ENCODE measurements around the gene IL1RN.

Gene IL1RN

DNA sequence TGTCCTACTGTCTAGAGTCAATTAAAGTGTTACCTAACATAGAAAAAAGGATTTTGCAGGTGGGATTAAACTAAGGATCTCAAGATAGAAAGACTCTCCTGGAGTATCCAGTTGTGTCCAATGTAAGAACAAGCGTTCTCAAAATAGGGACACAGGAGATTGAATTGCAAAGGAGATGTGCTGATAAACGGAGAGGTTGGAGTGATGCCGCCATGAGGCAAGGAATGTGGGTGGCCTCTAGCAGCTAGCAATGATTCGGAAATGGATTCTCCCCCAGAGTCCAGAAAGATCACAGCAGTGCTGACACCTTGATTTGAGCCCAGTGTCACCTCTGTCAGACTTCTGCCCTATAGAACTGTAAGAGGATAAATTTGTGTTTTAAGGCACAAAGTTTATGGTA, 24.1 kb upstream of the IL1RN start:
- no peak for DNase-seq (ENCODE audit: low read depth)

DNA sequence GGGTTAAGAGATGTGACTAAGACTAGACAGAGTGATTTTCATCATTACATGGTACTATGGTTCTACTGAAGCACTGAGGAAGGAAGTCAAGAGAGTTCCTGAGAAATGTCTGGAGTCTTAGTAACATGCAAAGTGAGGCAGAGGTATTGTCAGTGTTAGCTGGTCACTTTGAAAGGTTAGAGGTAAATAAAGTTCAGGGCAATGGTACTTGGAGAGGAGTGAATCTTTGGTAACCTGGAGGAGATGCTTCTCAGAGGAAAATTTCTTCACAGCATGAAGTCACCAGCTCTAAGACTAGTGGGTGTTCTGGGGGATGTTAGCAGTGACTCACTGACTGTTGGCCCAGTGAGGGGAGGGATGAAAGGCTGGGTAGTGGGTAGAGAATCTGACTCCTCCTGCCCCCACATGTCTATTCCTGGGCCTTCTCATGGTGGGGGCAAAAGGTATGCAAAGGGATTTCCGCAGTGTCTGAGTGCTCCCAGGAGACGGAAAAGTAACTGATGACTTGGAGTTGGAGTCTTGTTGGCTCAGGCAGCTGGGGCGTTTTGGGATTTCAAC, 23.3 kb upstream of the IL1RN start:
- DNase-seq (ENCODE audit: low read depth): no peak

DNA sequence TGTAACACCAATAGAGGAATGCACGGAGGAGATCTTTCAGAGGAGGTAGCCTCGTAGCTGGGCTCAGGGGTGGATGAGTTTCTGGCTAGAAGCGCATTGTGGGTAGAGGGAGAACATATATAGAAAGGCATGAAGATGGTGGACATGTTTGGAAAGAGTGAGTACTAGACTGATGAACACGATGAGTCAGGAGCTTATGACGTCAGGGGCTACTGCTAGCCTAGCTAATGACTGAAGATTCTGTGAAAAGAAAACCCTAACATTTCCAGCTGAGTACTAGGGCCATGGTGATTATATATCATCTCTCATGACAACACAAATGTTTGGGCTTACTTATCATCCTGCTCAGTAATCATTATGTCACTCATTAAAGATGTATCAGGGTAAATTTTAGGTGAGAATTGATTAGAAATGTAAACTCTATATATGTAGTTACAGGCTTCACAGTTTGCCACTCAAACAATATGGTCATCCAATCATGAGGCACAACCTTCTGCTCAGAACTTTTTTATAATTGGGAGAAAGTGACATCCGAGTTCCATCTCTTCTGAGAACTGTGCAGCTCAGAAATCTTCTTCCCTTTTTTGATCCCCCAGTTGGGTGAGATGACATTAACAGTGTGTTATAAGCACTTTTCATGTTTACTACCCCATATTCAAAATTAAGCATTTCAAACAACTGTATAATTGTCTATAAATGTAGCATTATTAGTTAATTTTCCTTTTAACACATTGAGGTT, 22.2 kb upstream of the IL1RN start:
- DNase-seq (ENCODE audit: low read depth): no peak

DNA sequence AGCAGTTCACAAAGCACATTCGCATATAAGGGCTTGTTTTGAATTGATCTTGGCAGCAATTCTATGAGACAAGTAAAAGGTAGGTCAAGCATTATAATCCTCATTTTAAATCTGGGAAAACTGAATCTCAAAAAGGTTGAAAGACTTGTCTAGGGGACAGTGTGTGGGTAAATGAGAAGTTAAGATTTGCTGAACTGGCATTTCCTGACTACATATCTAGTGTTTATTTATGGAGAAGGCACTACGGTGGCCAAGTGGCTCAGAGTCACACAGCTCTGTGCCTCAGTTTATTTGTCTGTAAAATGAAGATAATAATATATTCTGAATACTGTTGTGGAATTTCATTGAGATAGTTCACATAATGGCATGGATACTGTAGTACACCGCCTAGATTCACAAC, 16.3 kb upstream of the IL1RN start:
- DNase-seq (ENCODE audit: low read depth): no peak

DNA sequence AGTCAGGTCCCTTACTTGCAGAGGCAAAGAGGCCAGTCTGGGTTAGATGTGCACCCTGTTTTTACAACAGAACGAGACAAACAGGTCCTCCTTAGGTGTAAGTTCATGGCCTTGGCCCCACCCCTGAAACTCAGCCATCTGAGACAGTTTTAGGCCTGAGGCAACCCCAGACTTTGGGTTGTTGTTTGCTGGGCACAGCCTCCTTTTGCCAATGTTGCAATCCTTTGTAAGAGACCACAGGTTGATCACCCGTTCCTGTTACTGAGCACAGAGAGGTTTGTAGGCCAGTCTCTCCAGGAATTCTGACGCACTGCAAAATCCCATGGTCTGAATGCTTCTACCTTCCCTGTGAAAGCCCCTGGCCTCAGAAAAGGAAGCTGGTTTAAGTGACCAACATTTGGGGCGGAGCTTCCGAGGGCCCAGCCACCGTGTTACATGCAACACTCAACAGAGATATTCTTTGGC, 15.5 kb upstream of the IL1RN start:
- no peak for DNase-seq (ENCODE audit: low read depth)

DNA sequence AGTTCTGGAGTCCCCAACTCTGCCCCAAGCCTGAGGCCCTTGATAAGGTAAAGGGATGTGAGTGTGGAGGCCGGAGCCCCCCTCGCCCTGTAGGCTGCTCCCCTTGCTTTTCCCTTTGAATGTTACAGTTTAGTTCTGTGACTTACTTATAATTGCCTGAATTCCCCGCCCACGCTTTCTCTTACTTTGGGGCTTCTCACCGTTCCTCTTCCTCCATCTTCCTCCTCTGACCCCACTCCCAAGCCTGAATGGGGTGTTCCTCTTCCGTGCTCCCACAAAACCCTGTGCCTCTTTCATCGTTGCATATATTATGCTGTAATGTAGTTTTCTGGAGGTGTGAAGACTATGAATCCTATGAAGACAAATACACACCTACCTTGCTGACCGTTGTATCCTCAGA, 15.0 kb upstream of the IL1RN start:
- no peak for DNase-seq (ENCODE audit: low read depth)

DNA sequence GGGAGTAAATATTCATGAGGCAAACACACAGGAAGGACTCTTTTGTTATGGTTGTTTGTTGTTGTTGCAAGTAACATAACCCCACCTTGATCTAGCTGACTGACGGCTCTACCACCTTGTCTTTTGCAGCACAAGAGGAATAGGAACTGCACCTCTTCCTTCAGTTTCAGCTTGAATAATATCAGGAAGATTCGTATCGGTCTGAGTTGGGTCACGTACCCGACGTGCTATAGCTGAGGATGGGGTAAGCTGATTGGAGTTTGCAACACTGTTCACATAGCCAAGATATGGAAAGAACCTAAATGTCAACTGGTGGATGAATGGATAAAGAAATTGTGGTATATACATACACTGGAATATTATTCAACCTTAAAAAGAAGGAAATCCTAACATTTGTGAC, 14.5 kb upstream of the IL1RN start:
- DNase-seq (ENCODE audit: low read depth): no peak

DNA sequence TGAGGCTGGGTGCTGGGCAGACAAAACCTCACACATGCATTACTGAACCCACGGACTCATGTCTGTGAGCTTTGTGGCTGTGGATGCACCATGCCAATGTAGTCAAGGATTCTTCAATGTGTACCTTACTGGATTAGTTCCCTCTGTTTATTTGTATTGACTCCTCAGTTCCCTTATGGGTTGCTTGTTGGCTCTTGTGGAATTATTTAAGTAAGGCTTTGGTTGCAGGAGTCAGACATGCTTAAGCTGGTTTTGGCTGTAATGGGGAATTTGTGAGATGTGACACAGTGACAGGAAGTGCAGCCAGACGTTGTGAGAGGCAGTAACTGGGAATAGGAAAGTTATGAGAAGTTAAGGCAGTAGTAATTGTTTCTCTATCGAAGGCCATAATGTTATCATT, 13.6 kb upstream of the IL1RN start:
- no peak for DNase-seq (ENCODE audit: low read depth)

DNA sequence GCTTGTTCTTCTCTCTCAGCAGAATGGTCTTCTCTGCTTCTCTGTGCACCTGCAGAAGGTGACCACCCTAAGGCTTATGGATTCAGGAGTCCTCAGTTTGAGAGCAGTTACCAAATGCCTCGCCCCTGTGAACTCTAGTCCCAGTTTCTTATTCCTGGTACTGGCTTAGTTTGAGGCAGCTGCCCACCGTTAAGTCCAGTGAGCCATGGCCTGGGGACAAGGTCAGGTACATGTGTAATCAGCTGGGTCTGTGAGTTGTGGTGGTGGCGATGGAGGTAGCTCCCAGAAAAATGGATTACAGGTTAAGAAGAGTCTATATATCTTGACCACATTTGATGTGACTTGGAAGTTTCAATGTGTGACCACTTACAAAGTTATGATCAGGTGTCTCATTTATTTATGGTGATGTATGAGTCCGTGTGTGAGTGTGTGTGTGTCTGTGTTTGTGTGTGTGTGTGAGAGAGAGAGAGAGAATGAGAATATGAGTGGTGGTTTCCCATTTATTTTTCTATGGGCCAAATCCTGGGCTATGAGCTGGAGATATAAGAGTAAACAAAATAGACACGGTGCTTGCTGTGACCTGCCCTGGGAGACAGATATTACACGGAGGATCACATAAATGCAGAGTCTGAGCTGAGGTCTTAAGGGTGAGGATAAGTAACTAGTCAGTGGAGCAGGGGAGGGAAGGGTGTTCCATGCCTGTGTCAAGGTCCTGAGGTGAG, 13.0 kb upstream of the IL1RN start:
- DNase-seq (ENCODE audit: low read depth): no peak

DNA sequence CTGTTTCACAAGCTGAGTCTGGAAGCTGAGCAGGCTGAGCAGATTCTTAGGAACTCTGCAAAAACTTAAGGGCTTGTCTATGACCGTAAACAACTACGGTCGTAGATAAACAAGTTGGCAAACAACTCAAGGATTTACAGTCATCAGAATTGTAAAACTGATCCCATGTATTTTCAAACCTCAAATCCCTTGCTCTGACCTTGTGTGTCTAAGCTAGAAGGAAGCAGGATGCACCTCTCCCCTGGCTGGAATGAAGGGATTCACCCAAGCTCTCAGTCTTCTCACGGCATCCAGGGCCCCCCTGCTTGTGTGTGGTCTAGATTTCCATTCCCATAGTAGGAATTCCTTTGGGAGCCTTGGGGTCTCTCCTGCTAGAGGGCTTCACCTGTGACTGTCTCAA, 12.4 kb upstream of the IL1RN start:
- DNase-seq (ENCODE audit: low read depth): no peak

DNA sequence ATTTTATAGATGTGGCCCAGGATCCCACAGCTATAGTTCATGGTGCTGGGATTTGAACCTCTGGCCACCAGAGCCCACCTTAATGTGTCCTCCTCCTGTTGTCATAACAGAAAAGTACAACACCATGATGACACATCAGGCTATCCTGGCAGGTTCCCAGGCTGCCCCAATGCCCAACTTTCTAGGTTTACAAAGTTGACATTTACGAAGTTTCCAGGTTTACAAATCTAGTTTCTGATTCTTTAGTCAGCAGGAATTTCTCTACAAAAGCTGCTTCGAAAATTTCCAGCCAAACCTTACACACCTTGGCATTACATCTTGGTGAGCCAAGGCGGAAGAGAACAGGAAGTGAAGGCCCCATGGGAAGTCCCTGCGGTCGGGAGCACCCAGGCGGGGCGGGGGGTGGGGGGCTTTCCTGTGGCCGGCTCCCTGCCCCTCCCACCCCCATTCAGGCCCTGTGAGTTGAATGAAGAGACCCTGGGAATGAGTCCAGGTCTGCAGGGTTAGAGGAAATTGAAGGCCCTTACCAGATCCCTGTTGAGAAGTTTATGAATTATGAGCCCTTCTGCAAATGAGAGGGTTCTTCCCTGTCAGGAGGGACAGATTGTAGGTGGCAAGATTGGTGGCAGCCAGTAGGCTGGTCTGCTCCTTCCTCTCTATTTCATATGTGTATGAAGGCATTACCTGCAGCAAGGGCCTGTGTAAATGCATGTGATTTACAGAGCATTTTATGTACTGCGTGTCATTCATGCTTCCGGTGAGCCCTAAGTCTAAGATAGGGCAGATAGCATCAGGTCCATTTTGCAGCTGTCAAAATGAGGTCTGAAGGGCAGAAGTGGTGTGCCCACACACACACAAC, 11.1 kb upstream of the IL1RN start:
- no peak for DNase-seq (ENCODE audit: low read depth)

DNA sequence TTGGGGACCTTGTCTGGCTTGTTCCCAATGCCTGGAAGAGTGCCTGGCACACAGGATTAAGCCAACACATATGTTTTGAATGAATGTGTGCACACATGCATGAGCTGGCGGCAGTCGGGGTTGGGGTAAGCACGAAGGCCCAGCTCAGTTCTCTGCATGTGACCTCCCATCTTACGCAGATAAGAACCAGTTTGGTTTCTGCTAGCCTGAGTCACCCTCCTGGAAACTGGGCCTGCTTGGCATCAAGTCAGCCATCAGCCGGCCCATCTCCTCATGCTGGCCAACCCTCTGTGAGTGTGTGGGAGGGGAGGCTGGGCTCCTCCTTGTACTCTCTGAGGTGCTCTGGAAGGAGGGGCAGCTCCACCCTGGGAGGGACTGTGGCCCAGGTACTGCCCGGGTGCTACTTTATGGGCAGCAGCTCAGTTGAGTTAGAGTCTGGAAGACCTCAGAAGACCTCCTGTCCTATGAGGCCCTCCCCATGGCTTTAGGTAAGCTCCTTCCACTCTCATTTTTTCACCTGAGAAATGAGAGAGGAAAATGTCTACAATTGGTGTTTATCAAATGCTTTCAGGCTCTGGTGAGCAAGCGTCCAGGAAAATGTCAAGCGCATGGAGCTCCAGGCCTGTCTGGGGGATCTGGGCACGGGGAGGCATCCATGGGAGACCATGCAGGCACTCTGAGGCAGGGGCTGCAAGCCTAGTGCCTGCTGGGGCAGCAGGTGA, 9.7 kb upstream of the IL1RN start:
- DNase-seq (ENCODE audit: low read depth): no peak

DNA sequence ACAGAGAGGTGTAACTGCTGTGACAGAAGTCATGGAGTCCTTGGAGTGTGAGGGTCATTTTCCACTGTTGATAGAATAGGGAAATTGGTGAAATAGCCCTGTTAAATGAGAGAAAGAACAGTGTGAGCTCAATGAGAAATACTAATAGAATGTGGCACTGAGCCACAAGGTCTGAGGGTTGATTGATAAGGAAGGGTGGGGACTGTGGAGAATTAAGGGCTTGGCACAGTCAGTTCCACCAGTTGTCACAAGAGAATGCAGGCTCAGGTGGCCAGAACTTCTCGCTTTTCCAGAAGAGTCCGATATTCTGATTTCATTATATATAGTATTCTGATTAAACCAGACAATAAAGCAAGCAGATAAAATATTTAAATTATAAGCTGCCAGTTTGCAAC, 9.1 kb upstream of the IL1RN start:
- no peak for DNase-seq (ENCODE audit: low read depth)

DNA sequence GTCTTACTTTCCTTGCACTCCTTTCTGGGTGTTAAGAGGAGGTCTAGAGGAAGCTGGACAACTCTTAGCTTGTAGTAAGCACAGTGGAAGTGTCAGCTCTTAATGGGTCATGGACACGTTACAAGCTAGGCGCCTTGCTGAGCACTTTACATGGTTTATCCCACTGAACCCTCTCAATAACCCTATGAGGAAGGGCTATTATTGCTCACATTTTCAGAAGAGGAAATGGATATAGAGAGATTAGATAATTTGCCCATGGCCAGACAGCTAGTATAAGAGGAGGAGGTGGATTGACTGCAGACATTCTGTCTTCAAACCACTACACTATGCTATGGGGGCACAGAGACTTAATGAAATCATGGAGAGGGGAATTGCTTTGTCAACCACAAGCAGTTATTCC, 8.3 kb upstream of the IL1RN start:
- DNase-seq (ENCODE audit: low read depth): no peak

DNA sequence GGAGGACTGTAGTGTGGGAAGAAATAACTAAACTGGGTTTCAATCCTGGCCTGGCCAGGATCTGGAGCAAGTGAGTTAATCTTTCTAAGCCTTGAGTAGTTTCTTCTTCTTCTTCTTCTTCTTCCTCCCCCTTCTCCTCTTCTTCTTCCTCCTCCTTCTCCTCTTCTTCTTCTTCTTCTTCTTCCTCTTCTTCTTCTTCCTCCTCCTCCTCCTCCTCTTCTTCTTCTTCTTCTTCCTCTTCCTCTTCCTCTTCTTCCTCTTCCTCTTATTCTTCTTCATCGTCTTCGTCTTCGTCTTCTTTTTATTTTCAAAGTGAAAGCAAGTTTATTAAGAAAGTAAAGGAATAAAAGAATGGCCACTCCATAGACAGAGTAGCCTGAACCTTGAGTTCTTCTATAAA, 6.5 kb upstream of the IL1RN start:
- no peak for DNase-seq (ENCODE audit: low read depth)

DNA sequence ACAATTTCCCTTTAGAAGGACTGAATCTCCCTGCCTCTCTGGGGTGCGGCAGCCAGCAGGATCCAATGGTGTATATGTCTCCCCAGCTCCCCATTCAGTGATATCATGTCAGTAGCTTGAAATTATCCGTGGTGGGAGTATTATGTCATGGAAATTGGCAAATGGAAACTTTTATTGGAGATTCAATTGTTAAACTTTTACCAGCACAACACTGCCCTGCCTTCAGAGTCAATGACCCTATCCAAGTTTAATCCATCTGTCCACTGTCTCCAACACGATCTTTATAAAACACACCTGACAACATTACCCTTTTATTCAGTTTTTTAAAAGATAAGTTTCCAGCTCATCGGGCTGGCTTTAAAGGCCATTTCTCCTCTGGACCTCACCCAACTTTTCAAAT, 5.0 kb upstream of the IL1RN start:
- no peak for DNase-seq (ENCODE audit: low read depth)

DNA sequence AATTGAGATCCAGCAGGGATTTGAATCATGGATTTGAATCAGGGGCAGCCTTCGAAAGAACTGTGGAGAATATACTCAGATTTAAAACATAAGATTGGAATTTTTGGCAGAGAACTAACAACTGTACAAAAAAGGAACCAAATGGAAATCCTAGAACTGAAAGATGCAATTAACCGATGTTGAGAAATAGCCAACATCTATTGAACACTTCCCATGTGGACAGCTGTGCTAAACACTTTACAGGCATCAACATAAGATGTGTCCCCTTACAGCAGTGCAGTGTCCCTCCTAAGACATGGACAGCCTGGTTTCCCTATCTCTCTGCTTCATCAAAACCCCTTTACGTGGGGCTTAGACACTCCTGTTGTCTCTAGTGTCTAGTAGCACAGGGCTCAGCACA, 3.7 kb upstream of the IL1RN start:
- no peak for DNase-seq (ENCODE audit: low read depth)

DNA sequence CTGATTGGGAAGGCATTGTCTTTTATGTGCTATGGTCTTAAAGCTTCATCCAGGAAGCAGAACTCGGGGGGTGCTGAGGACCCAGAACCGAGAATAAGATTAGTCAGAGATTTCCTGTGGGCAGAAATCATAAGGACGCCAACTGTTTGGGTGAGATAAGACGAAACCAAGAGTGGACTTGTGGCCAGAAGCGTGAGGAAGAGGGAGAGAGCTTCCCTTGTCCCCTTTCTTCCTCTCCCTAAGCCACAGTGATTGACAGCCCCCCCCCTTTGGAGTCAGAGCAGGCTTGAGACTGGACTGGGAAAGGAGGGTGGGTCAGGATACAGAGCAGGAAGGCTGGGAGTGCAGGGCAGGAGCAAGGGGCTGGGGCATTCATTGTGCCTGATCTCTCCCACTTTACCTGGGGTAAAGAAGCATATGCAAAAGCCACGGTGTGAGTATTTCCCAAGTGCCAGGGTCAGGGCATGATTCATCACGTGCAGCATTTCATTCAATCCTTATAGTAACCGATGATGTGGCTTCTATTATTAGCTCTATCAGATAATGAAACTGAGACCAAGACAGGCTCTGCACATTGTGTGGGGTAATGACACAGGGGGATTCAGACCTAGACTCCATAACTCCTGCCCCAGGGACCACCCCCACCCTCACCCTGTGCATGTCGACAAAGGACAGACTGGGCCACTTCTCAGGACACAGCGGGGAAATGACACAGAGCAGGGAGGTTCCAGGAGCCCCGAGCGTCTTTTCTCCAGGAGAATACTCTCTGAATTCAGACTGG, 3.0 kb upstream of the IL1RN start:
- no peak for DNase-seq (ENCODE audit: low read depth)

DNA sequence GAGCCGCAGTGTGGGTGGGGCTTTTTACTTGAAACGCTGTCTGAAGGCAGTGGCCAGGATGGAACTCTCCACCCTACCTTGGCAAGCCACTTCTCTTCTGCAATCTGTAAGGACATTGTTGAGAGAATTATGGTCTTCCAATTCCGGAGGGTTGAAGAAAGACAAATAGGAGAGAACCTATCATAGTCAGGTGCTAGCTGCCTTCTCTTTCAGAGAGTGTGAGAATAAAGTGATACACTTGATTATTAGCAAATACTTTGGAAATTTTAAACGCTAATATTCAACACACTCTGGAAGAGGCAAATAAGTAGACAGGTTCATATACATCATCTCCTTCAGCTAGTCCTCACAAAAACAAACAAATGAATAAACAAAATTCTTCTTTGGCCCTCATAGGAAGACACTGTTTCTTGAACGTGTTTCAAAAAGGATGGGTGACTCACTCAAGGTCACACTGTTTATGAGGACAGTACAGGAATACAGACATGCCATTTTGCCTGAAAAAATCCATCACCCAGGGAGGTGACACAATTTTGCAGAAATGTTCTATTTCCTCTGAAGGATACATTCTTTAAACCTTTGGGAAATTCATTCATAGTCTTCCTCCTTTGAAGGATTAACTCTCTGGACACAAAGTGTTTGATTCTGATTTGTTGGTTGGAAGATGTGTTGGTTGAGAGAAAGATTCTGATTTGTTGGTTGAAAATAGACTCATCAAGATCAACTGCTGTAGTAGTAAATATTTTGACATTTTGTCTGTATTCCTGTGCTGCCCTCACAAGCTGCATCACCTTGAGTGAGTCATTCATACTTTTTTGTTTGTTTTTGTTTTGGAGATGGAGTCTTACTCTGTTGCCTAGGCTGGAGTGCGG, 2.2 kb upstream of the IL1RN start:
- DNase-seq (ENCODE audit: low read depth): no peak

Data from stimulated activated CD8-positive, alpha-beta memory T cell treated with anti-CD3 and anti-CD28 coated beads, Interleukin-12 subunit alpha, Interleukin-12 subunit beta, amount 100 ng/mL, for 4 hours (primary cell).